WTC11 (cell line): ENCODE data around the gene SMURF1. TPM values are rescaled to one million over a fixed set of nuclear protein-coding genes. Genes with fewer than 3 reads are reported as not detected.
"Not testable (repeated sequence)": the region's sequence is repeated elsewhere in the genome, so short reads cannot be mapped to it uniquely, and the experiment has no call there.

Experiments used
- ATAC-seq: fragments of 200-7000 bp; cut with Tn5 transposase; 2 replicates; pipeline ENCODE4 v1.10.0; 2021; ENCODE audit warnings: mild to moderate bottlenecking, moderate library complexity
- CTCF ChIA-PET: fragments of 300-600 bp; sonication (Branson Sonifier 250); formaldehyde crosslinking; loops from one replicate; lab custom pipeline; 2021; ENCODE audit warnings: antibody characterized with exemption; lab: Charles Lee
- POLR2A ChIA-PET: fragments of 350-600 bp; sonication (Branson Sonifier 250); formaldehyde crosslinking; loops from one replicate; lab custom pipeline; 2021; ENCODE audit warnings: antibody characterized with exemption; lab: Charles Lee
- DNase-seq: peaks from one replicate; pipeline ENCODE4 v3.0.0; 2021; ENCODE audit warnings: low spot score
- H3K27ac Mint-ChIP-seq: 2 replicates; pipeline ENCODE4 v1.8.0; 2021; ENCODE audit warnings: mixed read lengths
- H3K27me3 Mint-ChIP-seq: 2 replicates; pipeline ENCODE4 v1.8.0; 2021; ENCODE audit warnings: low read depth, mild to moderate bottlenecking, moderate library complexity, mixed read lengths
- H3K36me3 Mint-ChIP-seq: 2 replicates; pipeline ENCODE4 v1.8.0; 2021; ENCODE audit warnings: mixed read lengths
- H3K4me1 Mint-ChIP-seq: 2 replicates; pipeline ENCODE4 v1.8.0; 2022; ENCODE audit warnings: mixed read lengths
- H3K4me3 Mint-ChIP-seq: 2 replicates; pipeline ENCODE4 v1.8.0; 2021; ENCODE audit warnings: mild to moderate bottlenecking, moderate library complexity, mixed read lengths
- H3K9me3 Mint-ChIP-seq: 2 replicates; pipeline ENCODE4 v1.8.0; 2021; ENCODE audit warnings: mixed read lengths
- ATF3 ChIP-seq: sonication (generic); formaldehyde crosslinking; conservative IDR thresholded peaks from 2 replicates; pipeline ENCODE4 v1.8.1; 2022; ENCODE audit warnings: mild to moderate bottlenecking, missing genetic modification reagents
- CBFB ChIP-seq: sonication (generic); formaldehyde crosslinking; IDR thresholded peaks from 2 replicates; pipeline ENCODE4 v1.8.1; 2022; ENCODE audit warnings: mild to moderate bottlenecking, low read depth, missing genetic modification reagents
- CREM ChIP-seq: sonication (generic); formaldehyde crosslinking; IDR thresholded peaks from 2 replicates; pipeline ENCODE4 v1.8.1; 2022; ENCODE audit warnings: mild to moderate bottlenecking, missing genetic modification reagents, moderate library complexity
- CTCF ChIP-seq: fragments of 200-600 bp; IDR thresholded peaks from 2 replicates; pipeline ENCODE4 v1.8.0; 2022; ENCODE audit warnings: antibody characterized with exemption
- E2F4 ChIP-seq: sonication (generic); formaldehyde crosslinking; IDR thresholded peaks from 2 replicates; pipeline ENCODE4 v1.8.1; 2022; ENCODE audit warnings: low read depth, mild to moderate bottlenecking, moderate library complexity, missing genetic modification reagents, borderline replicate concordance
- ELF4 ChIP-seq: sonication (generic); formaldehyde crosslinking; IDR thresholded peaks from 2 replicates; pipeline ENCODE4 v1.8.1; 2022; ENCODE audit warnings: low read depth, mild to moderate bottlenecking, moderate library complexity, missing genetic modification reagents
- GABPB1 ChIP-seq: sonication (generic); formaldehyde crosslinking; IDR thresholded peaks from 2 replicates; pipeline ENCODE4 v1.8.1; 2023; ENCODE audit warnings: mild to moderate bottlenecking, missing genetic modification reagents
- HMGXB4 ChIP-seq: sonication (generic); formaldehyde crosslinking; IDR thresholded peaks from 2 replicates; pipeline ENCODE4 v1.8.1; 2023; ENCODE audit warnings: mild to moderate bottlenecking, moderate library complexity, missing genetic modification reagents
- IRF1 ChIP-seq: sonication (generic); formaldehyde crosslinking; IDR thresholded peaks from 2 replicates; pipeline ENCODE4 v1.8.0; 2023; ENCODE audit warnings: missing genetic modification reagents
- IRF2 ChIP-seq: sonication (generic); formaldehyde crosslinking; IDR thresholded peaks from 2 replicates; pipeline ENCODE4 v1.8.0; 2022; ENCODE audit warnings: low read depth, missing genetic modification reagents, borderline replicate concordance
- MYBL2 ChIP-seq: sonication (generic); formaldehyde crosslinking; IDR thresholded peaks from 2 replicates; pipeline ENCODE4 v1.8.1; 2023; ENCODE audit warnings: mild to moderate bottlenecking, moderate library complexity, missing genetic modification reagents
- NR1H2 ChIP-seq: sonication (generic); formaldehyde crosslinking; IDR thresholded peaks from 2 replicates; pipeline ENCODE4 v1.9.0; 2021; ENCODE audit warnings: mild to moderate bottlenecking, moderate library complexity, missing genetic modification reagents
- NR3C1 ChIP-seq: sonication (generic); formaldehyde crosslinking; conservative IDR thresholded peaks from 2 replicates; pipeline ENCODE4 v1.8.1; 2023; ENCODE audit warnings: low read depth, mild to moderate bottlenecking, missing genetic modification reagents
- PRDM15 ChIP-seq: sonication (generic); formaldehyde crosslinking; IDR thresholded peaks from 2 replicates; pipeline ENCODE4 v1.8.0; 2022; ENCODE audit warnings: missing genetic modification reagents
- RORB ChIP-seq: fragments of 250-450 bp; sonication (Bioruptor Pico); IDR thresholded peaks from 2 replicates; pipeline ENCODE4 v1.9.0; 2021; ENCODE audit warnings: mild to moderate bottlenecking
- TCF7 ChIP-seq: sonication (generic); formaldehyde crosslinking; IDR thresholded peaks from 2 replicates; pipeline ENCODE4 v1.8.0; 2022; ENCODE audit warnings: mild to moderate bottlenecking, low read depth, missing genetic modification reagents, moderate library complexity
- TEAD1 ChIP-seq: sonication (generic); formaldehyde crosslinking; IDR thresholded peaks from 2 replicates; pipeline ENCODE4 v1.8.0; 2022; ENCODE audit warnings: mild to moderate bottlenecking, missing genetic modification reagents
- USF1 ChIP-seq: sonication (generic); formaldehyde crosslinking; IDR thresholded peaks from 2 replicates; pipeline ENCODE4 v1.8.0; 2022; ENCODE audit warnings: mild to moderate bottlenecking, missing genetic modification reagents
- ZNF232 ChIP-seq: sonication (generic); formaldehyde crosslinking; IDR thresholded peaks from 2 replicates; pipeline ENCODE4 v1.8.0; 2022; ENCODE audit warnings: mild to moderate bottlenecking, missing genetic modification reagents
- ZNF317 ChIP-seq: sonication (generic); formaldehyde crosslinking; IDR thresholded peaks from 2 replicates; pipeline ENCODE4 v1.8.1; 2023; ENCODE audit warnings: low read depth, mild to moderate bottlenecking, moderate library complexity, missing genetic modification reagents, borderline replicate concordance
- total RNA-seq: library from RNA; stranded (reverse); gene quantifications from 3 replicates; pipeline ENCODE4 v1.2.3, GENCODE V29; 2021

SMURF1 gene
- total RNA-seq, 1 experiment from 2014 or later, result 23.2 TPM

- POLR2A ChIA-PET, result interaction anchor here (1.1 kb wide), 1 partner anchor 129 kb away, joined by 3 read pairs; no protein-coding TSS in a partner anchor
- Mint-ChIP-seq H3K36me3 (0 out of 2 replicates have a peak, but pooled peaks cover 2% of the 10 kb centered on the region), H3K9me3 (peaks cover 14% of the 10 kb centered on the region), H3K4me1 (peaks cover 6% of the 10 kb centered on the region; the same call in 1 of the 2 replicates), H3K4me3 (no peak overlapping the region), H3K27ac (no peak overlapping the region), H3K27me3 (peaks cover 11% of the 10 kb centered on the region)
- CTCF ChIA-PET, result no interaction called here
- TF ChIP-seq PRDM15 (CRISPR knock-in tag), result no peak
- no peak for TF ChIP-seq MYBL2 (CRISPR knock-in tag)
- TF ChIP-seq HMGXB4 (CRISPR knock-in tag), result no peak
- no peak for TF ChIP-seq TCF7 (CRISPR knock-in tag)
- TF ChIP-seq E2F4, result no peak
- TF ChIP-seq TEAD1 (CRISPR knock-in tag), result no peak
- no peak for TF ChIP-seq NR1H2 (CRISPR knock-in tag)
- no peak for TF ChIP-seq IRF2
- no peak for TF ChIP-seq ZNF232 (CRISPR knock-in tag)
- no peak for TF ChIP-seq ZNF317 (CRISPR knock-in tag)
- no peak for TF ChIP-seq ATF3 (CRISPR knock-in tag)
- TF ChIP-seq RORB (CRISPR knock-in tag), result no peak
- TF ChIP-seq ELF4 (CRISPR knock-in tag), result no peak
- no peak for TF ChIP-seq CBFB (CRISPR knock-in tag)
- DNase-seq (no peak), ATAC-seq (no peak)
These were observed 21.9 kb upstream of the SMURF1 start for GRCh38 chr7:99165816-99166215.

GRCh38 chr7:99163669-99164068 lies 19.8 kb upstream of the SMURF1 start:
- H3K9me3 Mint-ChIP-seq, result peaks cover 18% of the 10 kb centered on the region
- H3K4me3 Mint-ChIP-seq, DNase-seq, H3K4me1 Mint-ChIP-seq, POLR2A ChIA-PET, H3K27ac Mint-ChIP-seq, ATAC-seq, CTCF ChIA-PET, H3K36me3 Mint-ChIP-seq: not testable (repeated sequence)
- peaks cover 18% of the 10 kb centered on the region for H3K27me3 Mint-ChIP-seq

- 0 out of 2 replicates have a peak, but pooled peaks cover 5% of the 10 kb centered on the region for H3K9me3 Mint-ChIP-seq
- peaks cover 21% of the 10 kb centered on the region for H3K27me3 Mint-ChIP-seq
- ATAC-seq (no peak), DNase-seq (no peak)
- H3K36me3 Mint-ChIP-seq, result no peaks in the 10 kb centered on the region
- no peak overlapping the region for H3K4me3 Mint-ChIP-seq
- ChIA-PET CTCF (interaction anchor here (1.1 kb wide), 1 partner anchor 8 kb away, joined by 3 read pairs; no protein-coding TSS in a partner anchor), POLR2A (no interaction called here)
- TF ChIP-seq GABPB1 (CRISPR knock-in tag), result no peak
- TF ChIP-seq CREM, result no peak
- TF ChIP-seq USF1 (CRISPR knock-in tag), result no peak
- TF ChIP-seq CTCF, result no peak
- TF ChIP-seq NR3C1 (CRISPR knock-in tag), result no peak
- TF ChIP-seq IRF1 (CRISPR knock-in tag), result no peak
- H3K27ac Mint-ChIP-seq, result no peak overlapping the region
- no peaks in the 10 kb centered on the region; the same call in 1 of the 2 replicates for H3K4me1 Mint-ChIP-seq
These were observed 12.7 kb upstream of the SMURF1 start for GRCh38 chr7:99156649-99157048.
